ENCODE results near the gene ZCCHC13. TPM values are rescaled to one million over a fixed set of nuclear protein-coding genes. Genes with fewer than 3 reads are reported as not detected.

The ZCCHC13 gene
- total and polyA plus RNA-seq, 2 of the 8 experiments (the other 6 are each of a cell fraction or from before 2014, with no cell fraction given), result not detected

DNA sequence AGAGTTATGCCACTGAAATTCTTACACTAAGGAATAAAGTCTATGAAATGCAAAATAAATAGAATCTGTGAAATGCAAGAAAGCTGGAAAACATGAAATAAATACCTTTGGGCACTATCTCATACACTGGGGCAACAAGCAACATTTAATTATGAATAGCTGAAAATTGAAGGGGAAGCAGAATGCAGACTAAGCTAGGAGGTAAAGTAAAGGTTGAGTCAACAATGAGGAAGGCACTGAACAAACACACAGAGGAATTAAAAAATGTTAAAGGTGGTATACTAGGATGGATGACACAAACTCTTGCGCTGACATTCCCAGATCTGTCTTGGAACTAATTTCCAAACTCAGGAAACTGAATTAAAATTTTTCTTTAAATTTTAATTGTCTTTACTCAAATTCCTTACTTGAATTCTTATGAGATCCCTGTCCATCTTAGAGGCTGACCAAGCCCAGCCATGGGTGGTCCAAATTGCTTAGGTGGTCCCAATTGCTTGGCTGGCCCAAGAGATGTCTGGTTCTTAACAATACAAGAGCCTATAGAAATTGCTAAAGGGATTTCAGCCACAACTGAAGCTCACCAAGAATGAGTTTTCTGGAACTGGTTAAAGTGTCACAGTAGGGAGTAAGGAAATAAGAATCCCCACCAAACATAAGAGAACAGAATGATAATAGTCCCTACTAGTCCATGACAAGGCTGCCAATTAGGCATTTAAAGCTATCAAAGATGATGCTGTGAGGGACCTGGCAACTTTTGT, 41.3 kb upstream of the ZCCHC13 start:
- FAIRE-seq, result peak; percentile 24
- no peaks in the 10 kb centered on the region for H4K20me1 ChIP-seq (replicated peaks in 1 of 2; ENCODE audit: control insufficient read depth in 1 of 2, insufficient read depth in 2 of 2, low read length in 2 of 2)
- WGBS, 2 experiments (ENCODE audit: extremely low coverage in 1 of 2, insufficient coverage in 1 of 2, insufficient read length in 1 of 2, insufficient replicate concordance in 2 of 2, low coverage in 1 of 2, low lambda C conversion rate in 2 of 2, missing lambda C conversion rate in 1 of 2), result 83% methylated on average over 1 of the region's 1 CpG; no CpG with 5 or more reads in 1 of the 2 experiments
- H3K18ac ChIP-seq (ENCODE audit: extremely low read depth, low read length), result no peak overlapping the region
- peaks cover 0 to 22% (median 0%) of the 10 kb centered on the region in 4 experiments; a peak in 2 of 8 replicates for H3K36me3 ChIP-seq (ENCODE audit: control insufficient read depth in 2 of 4, insufficient read depth in 4 of 4, low read length in 3 of 4)
- no peak for DNase-seq (ENCODE audit: low read depth in 1 of 2, low spot score in 2 of 2)
- no peak overlapping the region for H3K9ac ChIP-seq (replicated peaks in 1 of 4; ENCODE audit: extremely low read depth in 1 of 4, low read depth in 3 of 4, low read length in 3 of 4)
- ChIA-PET POLR2A (ENCODE audit: partially characterized antibody) (interaction anchor here (0.8 to 2.3 kb wide), 5 partner anchors 9 to 30 kb away, joined by 3 to 14 read pairs (median 9); no protein-coding TSS in a partner anchor), CTCF (ENCODE audit: partially characterized antibody) (interaction anchor here (1.3 to 1.6 kb wide), 2 partner anchors 29 to 80 kb away, joined by 4 read pairs; no protein-coding TSS in a partner anchor)
- H4K91ac ChIP-seq (replicated peaks; ENCODE audit: insufficient read length, low read length), result no peak overlapping the region
- peaks cover 3 to 13% (median 6%) of the 10 kb centered on the region in 4 experiments; a peak in 6 of 7 replicates for H3K4me1 ChIP-seq (replicated peaks in 1 of 4; ENCODE audit: control insufficient read depth in 3 of 4, insufficient read depth in 4 of 4, low read length in 3 of 4)
- no peak overlapping the region for H2BK15ac ChIP-seq (ENCODE audit: low read length)
- no peak overlapping the region for H3K27ac ChIP-seq (ENCODE audit: low read depth, low read length)
- H3K4ac ChIP-seq (replicated peaks; ENCODE audit: insufficient read length, low read depth, low read length), result no peak overlapping the region
- peaks cover 0 to 3% of the 10 kb centered on the region in 2 experiments; a peak in 1 of 4 replicates for H3K9me3 ChIP-seq (ENCODE audit: insufficient read depth in 2 of 2, low read depth in 1 of 2, low read length in 1 of 2)
- no peak overlapping the region for H2AFZ ChIP-seq (ENCODE audit: low read length)
- H2AK5ac ChIP-seq (ENCODE audit: low read depth, low read length), result no peak overlapping the region
- peaks cover 0 to 5% of the 10 kb centered on the region in 2 experiments; a peak in 1 of 4 replicates for H3K79me2 ChIP-seq (ENCODE audit: control insufficient read depth in 1 of 2, insufficient read depth in 2 of 2, low read length in 2 of 2)
- no peak overlapping the region for H2BK12ac ChIP-seq (ENCODE audit: low read depth, low read length)
- H2BK120ac ChIP-seq (replicated peaks; ENCODE audit: low read depth, low read length), result no peak overlapping the region
- no peak overlapping the region for H4K5ac ChIP-seq (ENCODE audit: insufficient read length, low read depth, low read length)
- no peak overlapping the region for H4K8ac ChIP-seq (ENCODE audit: extremely low read depth, insufficient read depth, low read length)
- H3K23me2 ChIP-seq (ENCODE audit: low read depth, low read length), result no peaks in the 10 kb centered on the region
- no peak overlapping the region for H2BK20ac ChIP-seq (ENCODE audit: low read length)
- no peak overlapping the region for H3K23ac ChIP-seq (ENCODE audit: insufficient read length)
- no peak for TF ChIP-seq HDAC6 (IDR thresholded peaks at IDR 0.05; ENCODE audit: low read depth, low read length)
- 0 out of 4 replicates have a peak, but pooled peaks of 1 of the 2 experiments have one; percentile 17 for TF ChIP-seq HDAC2 (IDR thresholded peaks at IDR 0.05; ENCODE audit: borderline replicate concordance in 1 of 2, low read depth in 2 of 2, low read length in 2 of 2)
- TF ChIP-seq NANOG (IDR thresholded peaks at IDR 0.05; ENCODE audit: insufficient read depth, low read depth, low read length, poor library complexity, severe bottlenecking), result peak; percentile 53
- peak; percentile 61 for TF ChIP-seq POU5F1 (IDR thresholded peaks at IDR 0.05; ENCODE audit: low read depth, low read length)
- no peaks in the 10 kb centered on the region for H3K79me1 ChIP-seq (ENCODE audit: low read depth, low read length)
- no peak overlapping the region for H3K14ac ChIP-seq (ENCODE audit: insufficient read length)
- no peaks in the 10 kb centered on the region for H3K27me3 ChIP-seq (replicated peaks in 1 of 4; ENCODE audit: control insufficient read depth in 3 of 4, extremely low read depth in 1 of 4, insufficient read depth in 3 of 4, low read length in 3 of 4)
- H3K56ac ChIP-seq (replicated peaks; ENCODE audit: insufficient read length, low read depth, low read length), result no peak overlapping the region
- no peak overlapping the region for H3K4me3 ChIP-seq (ENCODE audit: extremely low read depth in 1 of 4, insufficient read depth in 2 of 4, low read depth in 3 of 4, low read length in 4 of 4)
- H2BK5ac ChIP-seq (ENCODE audit: low read depth, low read length), result no peak overlapping the region
- H3K4me2 ChIP-seq (ENCODE audit: insufficient read depth in 1 of 2, low read depth in 2 of 2, low read length in 2 of 2), result peak overlapping the region in 1 of 2 experiments; percentile 23; a peak in 1 of 4 replicates
